K562 (cell line): Measurements from ENCODE around the gene PRSS38. TPM values are rescaled to one million over a fixed set of nuclear protein-coding genes. Genes with fewer than 3 reads are reported as not detected.

Experiments used
- ATAC-seq: fragments of 200-7000 bp; cut with Tn5 transposase; 3 replicates; pipeline ENCODE4 v1.9.1; 2020; ENCODE audit warnings: moderate library complexity
- BruUV-seq: library from RNA; stranded (reverse); fragments of 400-500 nt; replicated peaks from 2 replicates; lab custom pipeline; 2021; lab: Mats Ljungman, UMichigan
- CTCF ChIA-PET: fragments of 300-600 bp; formaldehyde crosslinking; extraction: SDS; loops from one replicate; lab custom pipeline; 2021; ENCODE audit warnings: low intra/inter-chr PET ratio; lab: Yijun Ruan, JAX
- POLR2A ChIA-PET: fragments of 300-600, 350-650 bp; sonication (Branson Sonifier 250); formaldehyde crosslinking; extraction: SDS; loops from one replicate; lab custom pipeline; 2021; ENCODE audit warnings: antibody characterized with exemption, inconsistent platforms; lab: Yijun Ruan, JAX
- DNase-seq, 4 experiments: peaks; one replicate each; pipeline versions ENCODE4 v3.0.0 to v3.0.0-alpha.2; 2011 to 2018; ENCODE audit warnings: low spot score in 3 of 4, mixed read lengths in 3 of 4; ENCODE audit errors: extremely low read depth in 1 of 4
- FAIRE-seq: peaks from 2 replicates; lab custom pipeline; 2011; peaks lifted over from hg19 to GRCh38; lab: Jason Lieb, UNC
- H2AFZ ChIP-seq: 2 replicates; pipeline ENCODE4 v1.6.0; 2011; ENCODE audit warnings: low read depth, low read length, control low read depth, inconsistent platforms
- H3K27ac ChIP-seq: fragments of 200-600 bp; 3 replicates; pipeline ENCODE4 v1.8.0; 2011; ENCODE audit warnings: low read depth, mild to moderate bottlenecking, control low read depth, inconsistent platforms, low read length, moderate library complexity, mixed read lengths; ENCODE audit errors: extremely low read depth
- H3K27me3 ChIP-seq, 2 experiments: fragments of 300-600 bp in 1 of 2; 2 replicates in 1 of 2; 3 replicates in 1 of 2; pipeline versions ENCODE4 v1.6.0 to v1.8.0; 2011; ENCODE audit warnings: inconsistent platforms in 2 of 2, low read length in 2 of 2, mild to moderate bottlenecking in 1 of 2, mixed read lengths in 1 of 2, moderate library complexity in 1 of 2; ENCODE audit not compliant: control insufficient read depth in 2 of 2, insufficient read depth in 2 of 2
- H3K36me3 ChIP-seq: fragments of 300-600 bp; 3 replicates; pipeline ENCODE4 v1.8.0; 2011; ENCODE audit warnings: mild to moderate bottlenecking, low read length, inconsistent platforms; ENCODE audit not compliant: control insufficient read depth, insufficient read depth
- H3K4me1 ChIP-seq, 2 experiments: fragments of 200-600 bp in 1 of 2; replicated peaks in 1 of 2; 2 replicates in 1 of 2; 3 replicates in 1 of 2; pipeline versions ENCODE4 v1.5.1 to v1.8.0; 2011; ENCODE audit warnings: inconsistent platforms in 2 of 2, low read length in 2 of 2, mild to moderate bottlenecking in 1 of 2, mixed read lengths in 1 of 2, moderate library complexity in 1 of 2; ENCODE audit not compliant: control insufficient read depth in 2 of 2, insufficient read depth in 2 of 2
- H3K4me2 ChIP-seq: 2 replicates; pipeline ENCODE4 v1.6.1; 2011; ENCODE audit warnings: low read length, control low read depth, inconsistent platforms, mixed read lengths; ENCODE audit not compliant: insufficient read depth
- H3K4me3 ChIP-seq: fragments of 200-600 bp; sonication (generic), shearing (Covaris generic); 2 replicates; pipeline ENCODE4 v1.5.1; 2016; ENCODE audit warnings: control low read depth, inconsistent platforms
- H3K79me2 ChIP-seq: fragments of 200-600 bp; 3 replicates; pipeline ENCODE4 v1.8.0; 2011; ENCODE audit warnings: low read length, inconsistent platforms; ENCODE audit not compliant: control insufficient read depth, insufficient read depth
- H3K9ac ChIP-seq, 2 experiments: 2 replicates each; pipeline versions ENCODE4 v1.6.0 to v1.6.1; 2011; ENCODE audit warnings: low read depth in 2 of 2, low read length in 2 of 2, control low read depth in 1 of 2, inconsistent platforms in 1 of 2, mild to moderate bottlenecking in 1 of 2, mixed read lengths in 1 of 2; ENCODE audit not compliant: insufficient read depth in 1 of 2
- H3K9me1 ChIP-seq: one replicate; pipeline ENCODE4 v1.6.0; 2011; ENCODE audit warnings: inconsistent platforms, mild to moderate bottlenecking, low read length, moderate library complexity; ENCODE audit not compliant: control insufficient read depth, insufficient read depth
- H3K9me3 ChIP-seq: replicated peaks from 2 replicates; pipeline ENCODE4 v1.5.1; 2011; ENCODE audit warnings: low read depth, low read length, inconsistent platforms; ENCODE audit not compliant: control insufficient read depth, insufficient read depth
- H4K20me1 ChIP-seq: replicated peaks from 2 replicates; pipeline ENCODE4 v1.6.1; 2011; ENCODE audit warnings: low read length, inconsistent platforms, mixed read lengths; ENCODE audit not compliant: control insufficient read depth, insufficient read depth
- BCL6 ChIP-seq: fragments of 250-450 bp; sonication (Bioruptor Pico); IDR thresholded peaks from 2 replicates; pipeline ENCODE4 v1.4.0; 2020
- CBX3 ChIP-seq, 2 experiments: IDR thresholded peaks; 1 replicate in 1 of 2; 2 replicates in 1 of 2; pipeline ENCODE4 v1.6.1; 2012; ENCODE audit warnings: inconsistent platforms in 2 of 2, low read length in 2 of 2, borderline replicate concordance in 1 of 2, control low read depth in 1 of 2
- CCNT2 ChIP-seq: IDR thresholded peaks from 2 replicates; pipeline ENCODE4 v1.6.1; 2011; ENCODE audit warnings: borderline replicate concordance, low read depth, mild to moderate bottlenecking, moderate library complexity, mixed read lengths, low read length; ENCODE audit not compliant: insufficient read length; ENCODE audit errors: extremely low read depth
- CLOCK ChIP-seq: fragments of 250-450 bp; sonication (Bioruptor Pico); IDR thresholded peaks from 2 replicates; pipeline ENCODE4 v1.4.0; 2020; ENCODE audit warnings: mild to moderate bottlenecking, moderate library complexity, borderline replicate concordance
- NR1H2 ChIP-seq: sonication (generic); formaldehyde crosslinking; IDR thresholded peaks from 2 replicates; pipeline ENCODE4 v1.4.0; 2020; ENCODE audit warnings: mild to moderate bottlenecking, missing genetic modification reagents
- PHF21A ChIP-seq: fragments of 450-650 bp; IDR thresholded peaks from 2 replicates; pipeline ENCODE4 v1.6.1; 2017; ENCODE audit warnings: low read depth, borderline replicate concordance
- POLR2A ChIP-seq: fragments of 450-650 bp; conservative IDR thresholded peaks from 2 replicates; pipeline ENCODE4 v1.6.1; 2016
- PREB ChIP-seq: sonication (generic); formaldehyde crosslinking; IDR thresholded peaks from 2 replicates; pipeline ENCODE4 v1.8.1; 2023; ENCODE audit warnings: mild to moderate bottlenecking, missing genetic modification reagents
- RHOXF2B ChIP-seq: fragments of 250-450 bp; sonication (Bioruptor Pico); conservative IDR thresholded peaks from 2 replicates; pipeline ENCODE4 v1.5.1; 2021
- U2AF2 ChIP-seq: fragments of 200-400 bp; formaldehyde crosslinking; optimal IDR thresholded peaks from 2 replicates; pipeline ENCODE3; 2017; ENCODE audit warnings: low read depth, mild to moderate bottlenecking, low read length
- ZNF274 ChIP-seq: IDR thresholded peaks from 2 replicates; pipeline ENCODE4 v1.6.1; 2011; ENCODE audit warnings: low read depth, mild to moderate bottlenecking, low read length, moderate library complexity, borderline replicate concordance
- ZNF324 ChIP-seq: fragments of 250-450 bp; sonication (Bioruptor Pico); IDR thresholded peaks from 2 replicates; pipeline ENCODE4 v1.4.0; 2020; ENCODE audit warnings: mild to moderate bottlenecking
- ZNF609 ChIP-seq: sonication (generic); formaldehyde crosslinking; IDR thresholded peaks from 2 replicates; pipeline ENCODE4 v1.8.1; 2023; ENCODE audit warnings: missing genetic modification reagents, mild to moderate bottlenecking, borderline replicate concordance
- WGBS: fragments of 100-300 bp; shearing (Covaris generic); methylation state at CpG from one replicate; pipeline ENCODE4 v1.1.6; 2016; ENCODE audit warnings: low coverage, mixed read lengths; ENCODE audit not compliant: insufficient coverage; ENCODE audit errors: missing lambda C conversion rate; 5-methylcytosine and 5-hydroxymethylcytosine counted together
- in situ Hi-C: fragments of 300-500 bp; cut with MboI; formaldehyde crosslinking; loops from 4 replicates; pipeline ENCODE4 v1.15.0; 2018; ENCODE audit warnings: inconsistent platforms, mixed read lengths
- intact Hi-C: fragments of 100-400 bp; cut with micrococcal nuclease; formaldehyde crosslinking; loops from 2 replicates; pipeline ENCODE4 v1.14.2; 2022
- polyA plus RNA-seq, 8 experiments: library from polyadenylated mRNA; depleted of rRNA in 4 of 8; stranded (reverse) in 5 of 8; unstranded in 3 of 8; fragments of >200 nt; fragmentation: Nextera tagmentation in 2 of 8; fragmentation: Illumina TruSeq in 1 of 8; extraction: Ambion mirVana in 2 of 8; extraction: Trizol in 1 of 8; gene quantifications; 2 replicates each; pipeline versions ENCODE4 v1.2.1 to v1.2.3, GENCODE V29; 2011 to 2014; ENCODE audit warnings: inconsistent platforms in 1 of 8, missing spikeins in 1 of 8
- total RNA-seq, 7 experiments: library from RNA; depleted of rRNA in 6 of 7; stranded (reverse); fragments of >200 nt in 6 of 7; fragmentation: Illumina TruSeq in 2 of 7; extraction: Trizol in 2 of 7; gene quantifications; 2 replicates each; pipeline versions ENCODE4 v1.2.1 to v1.2.3, GENCODE V29; 2011 to 2021; ENCODE audit warnings: low replicate concordance in 1 of 7

The PRSS38 gene
- total and polyA plus RNA-seq, 9 of the 15 experiments (the other 6 are each of a cell fraction or from before 2014, with no cell fraction given), result 0.09 to 0.14 TPM; not detected in 7

GRCh38 chr1:227893300-227893948 lies 77.9 kb downstream of the PRSS38 start:
- no peak overlapping the region for H3K4me3 ChIP-seq
- ChIA-PET CTCF (no interaction called here), POLR2A (interaction anchor here (0.9 kb wide), 1 partner anchor 10 kb away, joined by 3 read pairs; no protein-coding TSS in a partner anchor)
- peaks cover 8 to 53% of the 10 kb centered on the region in 2 experiments; a peak in 4 of 5 replicates for H3K4me1 ChIP-seq
- in situ Hi-C loops (no loop called here), intact Hi-C loops (no loop called here)
- no TSS peak for BruUV-seq
- 4% methylated on average over 7 of the region's 9 CpGs for WGBS
- no peaks in the 10 kb centered on the region for H3K9me3 ChIP-seq
- H3K27ac ChIP-seq, result no peak overlapping the region
- H3K27me3 ChIP-seq, result peaks cover 0 to 35% of the 10 kb centered on the region in 2 experiments; a peak in 2 of 5 replicates
- 0 out of 4 replicates have a peak overlapping the region, but pooled peaks of 1 of the 2 experiments have one; percentile 23 for H3K9ac ChIP-seq
- H2AFZ ChIP-seq, result peak overlapping the region; percentile 74
- no peaks in the 10 kb centered on the region for H4K20me1 ChIP-seq
- no peak overlapping the region for H3K4me2 ChIP-seq
- ATAC-seq, result no peak
- FAIRE-seq, result no peak
- H3K9me1 ChIP-seq, result no peaks in the 10 kb centered on the region
- no peak for DNase-seq
- no peaks in the 10 kb centered on the region for H3K36me3 ChIP-seq
- no peaks in the 10 kb centered on the region for H3K79me2 ChIP-seq
- TF ChIP-seq PREB (CRISPR knock-in tag) (no peak), CBX3 (IDR thresholded peaks at IDR 0.05; ENCODE audit: borderline replicate concordance in 1 of 2, low read length in 2 of 2) (no peak), BCL6 (CRISPR knock-in tag) (no peak), ZNF609 (CRISPR knock-in tag) (no peak), RHOXF2B (no peak), U2AF2 (no peak), NR1H2 (CRISPR knock-in tag) (no peak), ZNF324 (CRISPR knock-in tag) (no peak), CCNT2 (no peak), ZNF274 (no peak), PHF21A (no peak), POLR2A (no peak), CLOCK (CRISPR knock-in tag) (no peak)
